Stomach (tissue), 9 donors: Measurements from ENCODE around the gene PTCH2. TPM values are rescaled to one million over a fixed set of nuclear protein-coding genes. Genes with fewer than 3 reads are reported as not detected.

Experiments
- DNase-seq, 2 donors: peaks; one replicate each; pipeline versions ENCODE4 v3.0.0 to v3.0.0-alpha.2; 2013 to 2019
- H3K27ac ChIP-seq, 5 donors: fragments of 200-600 bp in 4 of 5; sonication (generic) in 4 of 5; one replicate each; pipeline ENCODE4 v1.5.1; 2013 to 2019; ENCODE audit warnings: mild to moderate bottlenecking in 1 of 5, moderate library complexity in 1 of 5
- H3K27me3 ChIP-seq, 3 donors: fragments of 200-600 bp; sonication (generic); one replicate each; pipeline ENCODE4 v1.5.1; 2017 to 2019; ENCODE audit warnings: mixed run types in 1 of 3
- H3K36me3 ChIP-seq, 4 donors: fragments of 200-600 bp; sonication (generic); 1 replicate in 3 of 4; 2 replicates in 1 of 4; pipeline ENCODE4 v1.5.1; 2016 to 2019
- H3K4me1 ChIP-seq, 4 donors: fragments of 200-600 bp; sonication (generic); one replicate each; pipeline ENCODE4 v1.5.1; 2016 to 2019
- H3K4me3 ChIP-seq, 4 donors: fragments of 200-600 bp; sonication (generic) in 3 of 4; one replicate each; pipeline ENCODE4 v1.5.1; 2016 to 2019; ENCODE audit warnings: mild to moderate bottlenecking in 1 of 4
- H3K9me3 ChIP-seq, 4 donors: fragments of 200-600 bp; sonication (generic); one replicate each; pipeline ENCODE4 v1.5.1; 2016 to 2019
- CTCF ChIP-seq, 7 experiments: fragments of 450-650 bp in 4 of 7; fragments of 200-600 bp in 3 of 7; sonication (generic) in 3 of 7; IDR thresholded peaks; one replicate each; pipeline ENCODE4 v1.5.1; 2016 to 2019; ENCODE audit warnings: antibody characterized with exemption in 7 of 7, control low read depth in 2 of 7, mild to moderate bottlenecking in 1 of 7
- EP300 ChIP-seq: sonication (generic); formaldehyde crosslinking; IDR thresholded peaks from one replicate; pipeline ENCODE4 v1.6.1; 2017; ENCODE audit warnings: antibody characterized with exemption
- POLR2A ChIP-seq, 4 donors: fragments of 450-650 bp; IDR thresholded peaks; one replicate each; pipeline ENCODE4 v1.6.1; 2016; ENCODE audit warnings: antibody characterized with exemption in 4 of 4, control low read depth in 2 of 4, mild to moderate bottlenecking in 1 of 4, moderate library complexity in 1 of 4
- POLR2AphosphoS5 ChIP-seq, 3 donors: sonication (generic); formaldehyde crosslinking; IDR thresholded peaks; one replicate each; pipeline ENCODE4 v1.6.1; 2016; ENCODE audit warnings: antibody characterized with exemption in 3 of 3
- WGBS, 5 donors: extraction: QIAGEN DNeasy Blood & Tissue Kit in 3 of 5; methylation state at CpG; one replicate each; pipeline versions ENCODE4 v1.1.5 to v1.1.7; 2013 to 2018; 5-methylcytosine and 5-hydroxymethylcytosine counted together
- intact Hi-C: fragments of 100-400 bp; cut with DNase I; formaldehyde crosslinking; loops from one replicate; pipeline ENCODE4 v1.15.1; 2023; ENCODE audit warnings: low total_unique reads
- polyA plus RNA-seq, 3 donors: library from polyadenylated mRNA; stranded (reverse); fragments of 200-250 nt; gene quantifications; one replicate each; pipeline ENCODE4 v1.2.3, GENCODE V29; 2013
- total RNA-seq, 5 donors: library from RNA; depleted of rRNA; stranded (reverse); fragments of >200 nt; gene quantifications; one replicate each; pipeline versions ENCODE4 v1.1.0 to v1.2.3, GENCODE V29; 2014 to 2016
- donor health status: healthy with polysubstance abuse.
- donor health status: Bipolar disorder and iron deficiency.
- donor health status: healthy.

The PTCH2 gene
- total and polyA plus RNA-seq, 8 donors = under 0.01 to 2.3 (median 0.40) TPM; not detected in 2

- peaks cover 28 to 47% (median 43%) of the 10 kb centered on the region in 4 donors for H3K36me3 ChIP-seq
- peak overlapping the region in 2 of 5 donors; percentile 62 to 97 for H3K27ac ChIP-seq
- H3K27me3 ChIP-seq = no peaks in the 10 kb centered on the region
- TF ChIP-seq CTCF (IDR thresholded peaks at IDR 0.05) = no peak
- TF ChIP-seq EP300 = no peak
- no peak for TF ChIP-seq POLR2AphosphoS5 (IDR thresholded peaks at IDR 0.05)
- TF ChIP-seq POLR2A (IDR thresholded peaks at IDR 0.05) = no peak
- DNase-seq = no peak
- no peaks in the 10 kb centered on the region for H3K9me3 ChIP-seq
- intact Hi-C loops = no loop called here
- peaks cover 42 to 80% (median 60%) of the 10 kb centered on the region in 4 donors for H3K4me1 ChIP-seq
- peak overlapping the region in 2 of 4 donors; percentile 58 to 86 for H3K4me3 ChIP-seq
- 88 to 96% (median 92%) methylated on average over 9 of the region's 9 CpGs for WGBS, 5 donors
Observed at GRCh38 chr1:44803062-44803311, 40.1 kb downstream of the PTCH2 start.

- peak overlapping the region; percentile 23 to 86 (median 70) for H3K4me3 ChIP-seq
- peak overlapping the region in 3 of 5 donors; percentile 62 to 97 (median 95) for H3K27ac ChIP-seq
Observed at GRCh38 chr1:44802306-44803061, 40.6 kb downstream of the PTCH2 start.

GRCh38 chr1:44801491-44802305 is 41.4 kb downstream of the PTCH2 start:
- intact Hi-C loops = no loop called here

More at GRCh38 chr1:44802306-44803061, 40.6 kb downstream of the PTCH2 start:
- no peaks in the 10 kb centered on the region for H3K27me3 ChIP-seq
- peaks cover 28 to 47% (median 43%) of the 10 kb centered on the region in 4 donors for H3K36me3 ChIP-seq
- intact Hi-C loops = no loop called here
- H3K9me3 ChIP-seq = no peaks in the 10 kb centered on the region
- TF ChIP-seq POLR2AphosphoS5 (IDR thresholded peaks at IDR 0.05) (no peak), POLR2A (IDR thresholded peaks at IDR 0.05) (no peak), EP300 (no peak), CTCF (IDR thresholded peaks at IDR 0.05) (no peak)
- peak in 1 of 2 donors; percentile 26 for DNase-seq
- 86 to 91% (median 89%) methylated on average over 9 to 13 of the region's 13 CpGs for WGBS, 5 donors
- H3K4me1 ChIP-seq = peaks cover 37 to 75% (median 55%) of the 10 kb centered on the region in 4 donors

More at GRCh38 chr1:44801491-44802305, 41.4 kb downstream of the PTCH2 start:
- TF ChIP-seq EP300 (no peak), POLR2A (IDR thresholded peaks at IDR 0.05) (no peak), CTCF (IDR thresholded peaks at IDR 0.05) (no peak), POLR2AphosphoS5 (IDR thresholded peaks at IDR 0.05) (no peak)
- H3K4me1 ChIP-seq = peaks cover 30 to 67% (median 47%) of the 10 kb centered on the region in 4 donors
- 63 to 79% (median 72%) methylated on average over 13 of the region's 13 CpGs for WGBS, 5 donors
- H3K27me3 ChIP-seq = no peaks in the 10 kb centered on the region
- DNase-seq = peak in 1 of 2 donors; percentile 36
- no peaks in the 10 kb centered on the region for H3K9me3 ChIP-seq
- peak overlapping the region; percentile 23 to 86 (median 70) for H3K4me3 ChIP-seq
- peaks cover 28 to 46% (median 43%) of the 10 kb centered on the region in 4 donors for H3K36me3 ChIP-seq
- peak overlapping the region in 4 of 5 donors; percentile 62 to 97 (median 95) for H3K27ac ChIP-seq
